Right renal pelvis (tissue), 4 donors: ENCODE measurements around the gene PRAMEF2. TPM values are rescaled to one million over a fixed set of nuclear protein-coding genes. Genes with fewer than 3 reads are reported as not detected.
"Not testable (repeated sequence)": the region's sequence is repeated elsewhere in the genome, so short reads cannot be mapped to it uniquely, and the experiment has no call there.

ENCODE experiments used
- DNase-seq, 4 donors: peaks; one replicate each; pipeline ENCODE4 v3.0.0-alpha.2; 2013; ENCODE audit warnings: low read depth in 4 of 4, low spot score in 3 of 4, missing footprints in 1 of 4
- polyA plus RNA-seq, 4 donors: library from polyadenylated mRNA; unstranded; fragments of 120-200 nt; gene quantifications; one replicate each; pipeline ENCODE4 v1.2.1, GENCODE V29; 2013; ENCODE audit not compliant: insufficient read length in 4 of 4

The PRAMEF2 gene
- polyA plus RNA-seq, result not detected

GRCh38 chr1:12856786-12857185, at the start of gene PRAMEF2:
PRAMEF2 (plus strand) TSS chr1:12857086; CDS start chr1:12859010, 1,924 bp downstream.
- not testable (repeated sequence) for DNase-seq

DNA sequence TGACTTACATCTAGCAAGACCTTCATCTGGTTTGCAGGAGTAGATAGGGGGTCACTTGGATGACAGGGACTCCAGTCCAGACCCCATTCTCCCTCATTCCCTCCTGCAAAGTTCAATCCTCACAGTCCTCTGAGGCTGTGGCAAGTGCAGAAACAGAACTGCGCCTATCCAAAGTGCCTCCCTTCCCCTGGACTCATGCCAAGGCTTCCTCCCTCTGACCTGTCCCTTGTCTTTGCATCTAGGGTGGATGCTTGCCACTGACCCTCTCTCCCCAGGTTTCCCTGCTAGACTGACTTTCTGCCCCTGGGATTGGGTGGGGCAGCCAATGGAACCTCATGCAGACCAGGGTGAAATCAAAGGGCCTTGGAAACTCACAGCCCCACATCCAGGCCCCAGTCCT, 47.0 kb upstream of the PRAMEF2 start:
- no peak for DNase-seq

GRCh38 chr1:12810691-12811408, 46.0 kb upstream of the PRAMEF2 start:
- DNase-seq, result no peak

GRCh38 chr1:12811409-12811784, 45.5 kb upstream of the PRAMEF2 start:
- DNase-seq, result no peak

GRCh38 chr1:12819061-12819460, 37.8 kb upstream of the PRAMEF2 start:
- DNase-seq, result not testable (repeated sequence)

DNA sequence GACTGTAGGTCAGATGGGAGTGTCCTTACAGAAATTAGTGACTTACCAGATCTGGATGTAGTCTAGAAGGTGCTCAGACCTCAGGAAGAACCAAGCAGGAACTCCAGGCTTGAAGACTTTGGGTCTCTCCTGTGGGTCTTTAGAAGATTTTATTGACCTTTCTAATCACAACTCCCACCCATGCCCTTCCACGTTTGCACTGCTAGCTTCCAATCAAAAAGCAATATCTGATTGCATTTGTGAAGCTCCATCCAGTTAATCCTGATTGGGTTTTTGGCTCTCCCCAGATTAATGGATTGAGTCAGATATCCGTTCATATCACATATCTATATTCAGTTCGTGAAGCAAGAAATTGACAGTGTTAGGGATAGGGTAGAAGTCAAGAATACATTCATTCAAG, 25.6 kb upstream of the PRAMEF2 start, which contains the start of gene PRAMEF11:
Gene PRAMEF11, minus strand, starts transcription at position 101 of the 400 bp plus-strand sequence. CDS start 2,621 bp downstream, outside the sequence.
- DNase-seq, result not testable (repeated sequence)

DNA sequence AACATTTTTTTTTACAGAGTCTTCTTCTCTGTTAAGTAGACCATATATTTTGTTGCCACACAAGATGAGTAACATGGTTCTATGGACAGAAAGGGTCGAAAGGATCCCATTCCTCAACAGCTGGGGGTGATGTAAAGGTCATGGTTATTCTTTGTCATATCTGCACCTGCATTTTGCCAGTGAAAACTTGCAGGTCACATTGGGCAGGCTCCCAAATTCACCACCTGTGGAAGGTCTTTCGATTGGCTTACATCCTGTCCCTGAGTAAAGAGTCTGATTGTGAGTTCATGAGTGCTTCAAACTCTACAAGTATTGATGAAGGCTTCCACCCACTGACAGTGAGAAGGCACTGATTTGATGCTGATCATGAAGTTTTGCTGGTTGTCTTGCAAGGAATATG, 23.6 kb upstream of the PRAMEF2 start:
- DNase-seq, result not testable (repeated sequence)

- DNase-seq, result not testable (repeated sequence)
Observed at GRCh38 chr1:12848620-12849019, 8.3 kb upstream of the PRAMEF2 start, which contains the start of gene HNRNPCL1. HNRNPCL1 (minus strand) TSS chr1:12848720; CDS start chr1:12848289, 431 bp downstream.

DNA sequence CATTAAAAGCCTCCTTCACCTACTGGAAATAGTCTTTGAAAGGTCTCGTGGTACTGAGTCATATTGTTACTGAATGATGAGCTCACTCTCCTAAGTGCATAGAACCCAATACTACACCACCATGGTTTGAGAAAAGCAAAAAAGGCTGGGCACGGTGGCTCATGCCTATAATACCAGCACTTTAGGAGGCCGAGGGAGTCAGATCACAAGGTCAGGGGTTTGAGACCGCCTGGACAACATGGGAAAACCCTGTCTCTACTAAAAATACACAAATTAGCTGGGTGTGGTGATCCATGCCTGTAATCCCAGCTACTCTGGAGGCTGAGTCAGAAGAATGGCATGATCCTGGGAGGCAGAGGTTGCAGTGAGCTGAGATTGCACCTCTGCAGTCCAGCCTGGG, 5.1 kb upstream of the PRAMEF2 start:
- DNase-seq, result no peak

GRCh38 chr1:12863131-12863880, 6.4 kb downstream of the PRAMEF2 start:
- not testable (repeated sequence) for DNase-seq

- DNase-seq, result not testable (repeated sequence)
Observed at GRCh38 chr1:12878453-12878852, 21.6 kb downstream of the PRAMEF2 start.

DNA sequence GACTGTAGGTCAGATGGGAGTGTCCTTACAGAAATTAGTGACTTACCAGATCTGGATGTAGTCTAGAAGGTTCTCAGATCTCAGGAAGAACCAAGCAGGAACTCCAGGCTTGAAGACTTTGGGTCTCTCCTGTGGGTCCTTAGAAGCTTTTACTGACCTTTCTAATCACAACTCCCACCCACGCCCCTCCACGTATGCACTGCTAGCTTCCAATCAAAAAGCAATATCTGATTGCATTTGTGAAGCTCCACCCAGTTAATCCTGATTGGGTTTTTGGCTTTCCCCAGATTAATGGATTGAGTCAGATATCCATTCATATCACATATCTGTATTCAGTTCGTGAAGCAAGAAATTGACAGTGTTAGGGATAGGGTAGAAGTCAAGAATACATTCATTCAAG, 29.2 kb downstream of the PRAMEF2 start, which contains the start of gene PRAMEF4:
Gene PRAMEF4, minus strand, starts transcription at position 101 of the 400 bp plus-strand sequence. CDS start 2,807 bp downstream, outside the sequence.
- not testable (repeated sequence) for DNase-seq

GRCh38 chr1:12898170-12898569, 41.3 kb downstream of the PRAMEF2 start, which contains the start of gene PRAMEF10:
PRAMEF10 (minus strand) TSS chr1:12898270; CDS start chr1:12895847, 2,423 bp downstream.
- DNase-seq, result not testable (repeated sequence)

DNA sequence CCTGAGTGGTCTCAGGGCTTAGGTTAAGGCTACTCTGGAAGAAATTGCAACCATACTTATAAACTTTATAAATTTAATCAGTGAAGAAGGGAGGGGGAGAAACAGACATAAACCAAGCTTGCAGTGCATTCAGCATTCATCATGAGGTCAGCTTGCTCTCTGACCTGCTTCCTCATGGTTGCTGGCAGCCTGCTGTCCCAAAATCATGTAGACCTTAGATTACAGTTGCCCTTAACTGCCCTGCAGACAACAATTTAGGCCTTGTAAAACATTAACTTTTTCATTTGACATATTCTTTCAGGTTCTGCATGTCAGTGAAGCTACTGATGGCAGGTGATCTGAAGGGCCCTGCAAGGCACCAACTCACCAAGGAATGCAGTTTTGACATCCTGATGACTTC, 42.3 kb downstream of the PRAMEF2 start:
- not testable (repeated sequence) for DNase-seq

- not testable (repeated sequence) for DNase-seq
Observed at GRCh38 chr1:12903793-12904572, 47.1 kb downstream of the PRAMEF2 start.

Other genes starting within 250 kb of the PRAMEF2 start
- 10 to 100 TPM; 68.0 to 91.1 (median 79.2) TPM for gene DHRS3, start 238.9 kb upstream of the PRAMEF2 start, polyA plus RNA-seq
- gene AADACL4, start 213.0 kb upstream of the PRAMEF2 start, polyA plus RNA-seq, result 1 to 10 TPM; 1.1 to 2.1 (median 1.4) TPM
- not detected for gene AADACL3, start 141.0 kb upstream of the PRAMEF2 start, polyA plus RNA-seq
- 1 to 10 TPM in 1 of 4 donors, under 1 TPM in 3; 0.89 to 1.0 (median 0.95) TPM for gene CFAP107, start 110.9 kb upstream of the PRAMEF2 start, polyA plus RNA-seq
- not detected for gene PRAMEF12, start 83.3 kb upstream of the PRAMEF2 start, polyA plus RNA-seq
- gene PRAMEF1, start 65.7 kb upstream of the PRAMEF2 start, polyA plus RNA-seq, result not detected
- gene PRAMEF11, start 25.7 kb upstream of the PRAMEF2 start, polyA plus RNA-seq, result not detected
- under 1 TPM in 3 of 4 donors, not detected in 1; 0.24 to 0.40 (median 0.31) TPM for gene HNRNPCL1, start 8.4 kb upstream of the PRAMEF2 start, polyA plus RNA-seq
- not detected for gene PRAMEF4, start 29.1 kb downstream of the PRAMEF2 start, polyA plus RNA-seq
- not detected for gene PRAMEF10, start 41.2 kb downstream of the PRAMEF2 start, polyA plus RNA-seq
- not detected for gene PRAMEF7, start 59.5 kb downstream of the PRAMEF2 start, polyA plus RNA-seq
- not detected for gene PRAMEF6, start 90.5 kb downstream of the PRAMEF2 start, polyA plus RNA-seq
- not detected for gene PRAMEF27, start 199.5 kb downstream of the PRAMEF2 start, polyA plus RNA-seq
- gene HNRNPCL3, start 203.7 kb downstream of the PRAMEF2 start, polyA plus RNA-seq, result not detected
- gene PRAMEF25, start 213.7 kb downstream of the PRAMEF2 start, polyA plus RNA-seq, result not detected